ENCODE data around the gene ZNF385A. TPM values are rescaled to one million over a fixed set of nuclear protein-coding genes. Genes with fewer than 3 reads are reported as not detected.

ZNF385A gene
- total RNA-seq, 2 experiments from 2014 or later = 3.8 to 4.7 TPM

GRCh38 chr12:54352022-54352531, 32.5 kb downstream of the ZNF385A start:
- ChIA-PET CTCF (interaction anchor here (1.5 to 1.7 kb wide), 3 partner anchors 17 to 136 kb away, joined by 3 to 6 read pairs (median 3); no protein-coding TSS in a partner anchor), POLR2A (interaction anchor here (0.7 to 1.6 kb wide), 6 partner anchors 9 to 101 kb away, joined by 3 to 6 read pairs (median 4); partner anchors contain the start of genes CBX5, COPZ1 and HNRNPA1)
- H3K4me3 Mint-ChIP-seq = peak overlapping the region; percentile 86
- no peaks in the 10 kb centered on the region for H3K9me3 ChIP-seq (ENCODE audit: control insufficient read depth in 1 of 2, insufficient read depth in 1 of 2, low read length in 2 of 2)
- no peak for TF ChIP-seq CTCF (IDR thresholded peaks at IDR 0.05)
- H3K27ac ChIP-seq (ENCODE audit: low read depth in 1 of 2, low read length in 2 of 2) = no peak overlapping the region
- H3K36me3 ChIP-seq (ENCODE audit: insufficient read depth, low read length) = peaks cover 43% of the 10 kb centered on the region
- H3K9me3 Mint-ChIP-seq = no peaks in the 10 kb centered on the region
- H3K4me1 Mint-ChIP-seq (ENCODE audit: low read depth) = peaks cover 18% of the 10 kb centered on the region
- DNase-seq = peak in 8 of 14 experiments; percentile 9 to 61 (median 33)
- peaks cover 54% of the 10 kb centered on the region for H3K36me3 Mint-ChIP-seq (ENCODE audit: low read depth)
- H3K4me1 ChIP-seq (ENCODE audit: insufficient read depth, low read length) = peaks cover 16% of the 10 kb centered on the region
- peak; percentile 81 for ATAC-seq (ENCODE audit: poor library complexity)
- peak overlapping the region; percentile 84 for H3K27ac Mint-ChIP-seq
- intact Hi-C loops (cut with DNase I, micrococcal nuclease) = no loop called here
- no peaks in the 10 kb centered on the region for H3K27me3 ChIP-seq (ENCODE audit: control insufficient read depth in 1 of 2, insufficient read depth in 2 of 2, low read length in 2 of 2)
- H3K4me3 ChIP-seq (ENCODE audit: low read length) = peak overlapping the region; percentile 38
- H3K27me3 Mint-ChIP-seq = no peaks in the 10 kb centered on the region

GRCh38 chr12:54351341-54351740, 33.2 kb downstream of the ZNF385A start:
- peaks cover 49% of the 10 kb centered on the region for H3K36me3 ChIP-seq (ENCODE audit: insufficient read depth, low read length)
- Mint-ChIP-seq H3K27ac (peak overlapping the region; percentile 84), H3K4me1 (ENCODE audit: low read depth) (peaks cover 18% of the 10 kb centered on the region), H3K4me3 (no peak overlapping the region), H3K36me3 (ENCODE audit: low read depth) (peaks cover 61% of the 10 kb centered on the region), H3K27me3 (no peaks in the 10 kb centered on the region), H3K9me3 (no peaks in the 10 kb centered on the region)
- no peak for TF ChIP-seq CTCF (IDR thresholded peaks at IDR 0.05)
- no peaks in the 10 kb centered on the region for H3K9me3 ChIP-seq (ENCODE audit: control insufficient read depth in 1 of 2, insufficient read depth in 1 of 2, low read length in 2 of 2)
- ChIA-PET CTCF (interaction anchor here (1.7 kb wide), 1 partner anchor 18 kb away, joined by 6 read pairs; no protein-coding TSS in a partner anchor), POLR2A (interaction anchor here (1.6 kb wide), 1 partner anchor 27 kb away, joined by 6 read pairs; the partner anchor contains the start of gene COPZ1)
- H3K4me3 ChIP-seq (ENCODE audit: low read length) = no peak overlapping the region
- H3K27ac ChIP-seq (ENCODE audit: low read depth in 1 of 2, low read length in 2 of 2) = no peak overlapping the region
- intact Hi-C loops (cut with DNase I, micrococcal nuclease) = no loop called here
- DNase-seq = no peak
- no peak for ATAC-seq (ENCODE audit: poor library complexity)
- no peaks in the 10 kb centered on the region for H3K27me3 ChIP-seq (ENCODE audit: control insufficient read depth in 1 of 2, insufficient read depth in 2 of 2, low read length in 2 of 2)
- peaks cover 16% of the 10 kb centered on the region for H3K4me1 ChIP-seq (ENCODE audit: insufficient read depth, low read length)

GRCh38 chr12:54350743-54351142, 33.8 kb downstream of the ZNF385A start:
- H3K4me1 Mint-ChIP-seq (ENCODE audit: low read depth) = peaks cover 18% of the 10 kb centered on the region
- H3K9me3 Mint-ChIP-seq = no peaks in the 10 kb centered on the region
- Histone ChIP-seq H3K27me3 (ENCODE audit: control insufficient read depth in 1 of 2, insufficient read depth in 2 of 2, low read length in 2 of 2) (no peaks in the 10 kb centered on the region), H3K9me3 (ENCODE audit: control insufficient read depth in 1 of 2, insufficient read depth in 1 of 2, low read length in 2 of 2) (no peaks in the 10 kb centered on the region), H3K36me3 (ENCODE audit: insufficient read depth, low read length) (peaks cover 54% of the 10 kb centered on the region), H3K4me3 (ENCODE audit: low read length) (no peak overlapping the region), H3K4me1 (ENCODE audit: insufficient read depth, low read length) (peaks cover 16% of the 10 kb centered on the region), H3K27ac (ENCODE audit: low read depth in 1 of 2, low read length in 2 of 2) (no peak overlapping the region)
- ATAC-seq (ENCODE audit: poor library complexity) (no peak), DNase-seq (no peak)
- H3K27me3 Mint-ChIP-seq = no peaks in the 10 kb centered on the region
- ChIA-PET POLR2A (no interaction called here), CTCF (no interaction called here)
- TF ChIP-seq CTCF (IDR thresholded peaks at IDR 0.05) = no peak
- H3K36me3 Mint-ChIP-seq (ENCODE audit: low read depth) = peaks cover 66% of the 10 kb centered on the region
- intact Hi-C loops (cut with DNase I, micrococcal nuclease) = no loop called here
- no peak overlapping the region for H3K27ac Mint-ChIP-seq
- H3K4me3 Mint-ChIP-seq = no peak overlapping the region

Data from CD4-positive, alpha-beta T cell (primary cell).